Loucy (cell line): ENCODE measurements around the gene DEFB124.
"Not testable (repeated sequence)": the region's sequence is repeated elsewhere in the genome, so short reads cannot be mapped to it uniquely, and the experiment has no call there.

Experiments used
- EZH2phosphoT487 ChIP-seq: fragments of 200-600 bp; IDR thresholded peaks from 2 replicates; pipeline ENCODE4 v1.6.1; 2018; ENCODE audit warnings: antibody characterized with exemption, mild to moderate bottlenecking, moderate library complexity, borderline replicate concordance
- TF ChIP-seq, protein P1 (sequence below): fragments of 200-600 bp; sonication (generic); conservative IDR thresholded peaks from 2 replicates; pipeline ENCODE4 v1.5.1; 2014; ENCODE audit warnings: mild to moderate bottlenecking, antibody characterized with exemption, low read length

DNA sequence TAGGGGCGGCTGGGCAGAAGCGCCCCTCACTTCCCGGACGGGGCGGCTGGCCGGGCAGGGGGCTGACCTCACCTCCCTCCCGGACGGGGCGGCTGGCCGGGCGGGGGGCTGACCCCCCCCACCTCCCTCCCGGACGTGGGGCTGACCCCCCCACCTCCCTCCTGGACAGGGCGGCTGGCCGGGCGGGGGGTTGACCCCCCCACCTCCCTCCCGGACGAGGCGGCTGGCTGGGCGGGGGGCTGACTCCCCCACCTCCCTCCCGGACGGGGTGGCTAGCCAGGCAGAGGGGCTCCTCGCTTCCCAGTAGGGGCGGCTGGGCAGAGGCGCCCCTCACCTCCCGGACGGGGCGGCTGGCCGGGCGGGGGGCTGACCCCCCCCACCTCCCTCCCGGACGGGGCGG is 4.0 kb downstream of the DEFB124 start:
- TF ChIP-seq, protein P1, sequence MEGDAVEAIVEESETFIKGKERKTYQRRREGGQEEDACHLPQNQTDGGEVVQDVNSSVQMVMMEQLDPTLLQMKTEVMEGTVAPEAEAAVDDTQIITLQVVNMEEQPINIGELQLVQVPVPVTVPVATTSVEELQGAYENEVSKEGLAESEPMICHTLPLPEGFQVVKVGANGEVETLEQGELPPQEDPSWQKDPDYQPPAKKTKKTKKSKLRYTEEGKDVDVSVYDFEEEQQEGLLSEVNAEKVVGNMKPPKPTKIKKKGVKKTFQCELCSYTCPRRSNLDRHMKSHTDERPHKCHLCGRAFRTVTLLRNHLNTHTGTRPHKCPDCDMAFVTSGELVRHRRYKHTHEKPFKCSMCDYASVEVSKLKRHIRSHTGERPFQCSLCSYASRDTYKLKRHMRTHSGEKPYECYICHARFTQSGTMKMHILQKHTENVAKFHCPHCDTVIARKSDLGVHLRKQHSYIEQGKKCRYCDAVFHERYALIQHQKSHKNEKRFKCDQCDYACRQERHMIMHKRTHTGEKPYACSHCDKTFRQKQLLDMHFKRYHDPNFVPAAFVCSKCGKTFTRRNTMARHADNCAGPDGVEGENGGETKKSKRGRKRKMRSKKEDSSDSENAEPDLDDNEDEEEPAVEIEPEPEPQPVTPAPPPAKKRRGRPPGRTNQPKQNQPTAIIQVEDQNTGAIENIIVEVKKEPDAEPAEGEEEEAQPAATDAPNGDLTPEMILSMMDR = not testable (repeated sequence)
- TF ChIP-seq EZH2phosphoT487 = not testable (repeated sequence)
